ENCODE data around the gene SCMH1. TPM values are rescaled to one million over a fixed set of nuclear protein-coding genes. Genes with fewer than 3 reads are reported as not detected.
"Not testable (repeated sequence)": the region's sequence is repeated elsewhere in the genome, so short reads cannot be mapped to it uniquely, and the experiment has no call there.

The SCMH1 gene
- total RNA-seq, 1 experiment from 2014 or later = 51.0 TPM

- Histone ChIP-seq H3K27me3 (0 out of 2 replicates have a peak, but pooled peaks cover 3% of the 10 kb centered on the region), H3K9me3 (replicated peaks) (no peaks in the 10 kb centered on the region), H3K4me3 (no peak overlapping the region), H3K4me1 (no peaks in the 10 kb centered on the region), H3K27ac (no peak overlapping the region), H3K36me3 (no peaks in the 10 kb centered on the region)
- DNase-seq = no peak
Observed at GRCh38 chr1:41272601-41273000, 30.5 kb upstream of the SCMH1 start.

DNA sequence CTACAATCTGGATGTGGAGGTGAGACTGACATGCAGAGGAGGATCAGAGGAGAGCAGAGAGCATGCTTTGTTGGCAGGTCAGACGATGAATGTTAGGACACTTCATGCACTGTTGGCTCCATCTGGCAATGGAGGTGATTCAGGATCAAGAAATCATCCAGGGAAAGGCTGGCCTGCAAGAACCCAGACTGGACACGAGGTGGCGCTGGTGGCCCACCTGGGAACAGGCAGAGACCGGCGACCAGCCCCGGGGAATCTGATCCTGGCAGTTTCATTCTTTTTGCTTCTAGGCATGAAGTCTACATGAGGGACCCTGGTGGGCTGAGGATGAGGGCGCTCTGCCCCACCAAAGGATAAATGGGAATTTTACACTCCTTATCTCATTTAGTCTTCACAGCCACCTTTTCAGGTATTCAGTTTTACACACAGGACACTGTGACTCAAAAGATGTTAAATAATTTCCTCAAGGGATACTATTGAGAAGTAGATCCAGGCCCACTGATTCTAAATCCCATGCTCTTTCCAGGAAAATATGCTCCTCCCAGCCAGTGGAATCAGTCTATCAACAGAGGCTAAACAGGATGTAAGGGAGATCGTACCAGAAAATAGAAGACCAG lies 26.2 kb upstream of the SCMH1 start:
- H3K27ac ChIP-seq = no peak overlapping the region
- DNase-seq = peak; percentile 79 to 90
- no peaks in the 10 kb centered on the region for H3K27me3 ChIP-seq

DNA sequence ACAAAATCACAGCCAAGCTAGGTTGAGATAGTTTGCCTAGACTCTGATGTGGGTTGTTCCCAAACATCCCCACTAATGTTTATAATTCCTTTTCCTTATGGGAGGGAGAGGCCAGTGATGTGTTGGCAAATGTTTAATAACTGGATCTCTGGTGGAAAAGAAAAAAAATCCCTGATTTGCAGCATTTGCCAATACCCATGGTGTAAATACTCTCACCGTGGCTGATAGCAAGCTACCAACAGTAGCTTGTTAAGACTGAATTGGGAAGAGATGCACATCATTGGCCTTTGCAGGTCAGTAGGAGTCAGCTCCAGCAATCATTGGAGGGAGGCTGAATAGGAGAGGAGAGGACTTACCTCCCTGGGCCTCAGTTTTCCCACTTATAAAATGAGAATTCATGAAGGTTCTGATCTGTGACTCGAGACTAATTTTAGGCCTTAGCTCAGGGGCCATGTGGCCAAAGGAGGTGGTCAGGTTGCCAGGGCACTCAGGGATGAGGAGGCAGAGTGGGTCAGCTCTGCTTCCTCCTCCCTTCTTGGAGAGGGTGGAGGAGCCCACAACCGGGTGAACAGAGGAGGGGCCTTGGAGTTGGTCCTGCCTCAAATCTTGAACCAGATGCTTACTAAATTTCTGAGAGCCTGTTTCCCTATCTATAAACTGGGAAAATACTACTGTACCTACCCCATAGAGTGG lies 20.0 kb upstream of the SCMH1 start:
- no peaks in the 10 kb centered on the region for H3K9me3 ChIP-seq (replicated peaks)
- no peaks in the 10 kb centered on the region for H3K36me3 ChIP-seq
- H3K27me3 ChIP-seq = no peaks in the 10 kb centered on the region
- H3K4me1 ChIP-seq = peaks cover 6% of the 10 kb centered on the region; the same call in 1 of the 2 replicates
- no peak for DNase-seq
- no peak overlapping the region for H3K4me3 ChIP-seq
- no peak overlapping the region for H3K27ac ChIP-seq

More for the DNA sequence above, 26.2 kb upstream of the SCMH1 start:
- H3K36me3 ChIP-seq = no peaks in the 10 kb centered on the region
- no peaks in the 10 kb centered on the region for H3K9me3 ChIP-seq (replicated peaks)
- H3K4me3 ChIP-seq = no peak overlapping the region
- peaks cover 6% of the 10 kb centered on the region; the same call in 1 of the 2 replicates for H3K4me1 ChIP-seq

- no peak overlapping the region for H3K4me3 ChIP-seq
- H3K9me3 ChIP-seq (replicated peaks) = no peaks in the 10 kb centered on the region
- H3K27me3 ChIP-seq = no peaks in the 10 kb centered on the region
- no peak for DNase-seq
- no peak overlapping the region for H3K27ac ChIP-seq
- H3K36me3 ChIP-seq = no peaks in the 10 kb centered on the region
- H3K4me1 ChIP-seq = peaks cover 5% of the 10 kb centered on the region; the same call in 1 of the 2 replicates
Observed at GRCh38 chr1:41260768-41261167, 18.7 kb upstream of the SCMH1 start.

DNA sequence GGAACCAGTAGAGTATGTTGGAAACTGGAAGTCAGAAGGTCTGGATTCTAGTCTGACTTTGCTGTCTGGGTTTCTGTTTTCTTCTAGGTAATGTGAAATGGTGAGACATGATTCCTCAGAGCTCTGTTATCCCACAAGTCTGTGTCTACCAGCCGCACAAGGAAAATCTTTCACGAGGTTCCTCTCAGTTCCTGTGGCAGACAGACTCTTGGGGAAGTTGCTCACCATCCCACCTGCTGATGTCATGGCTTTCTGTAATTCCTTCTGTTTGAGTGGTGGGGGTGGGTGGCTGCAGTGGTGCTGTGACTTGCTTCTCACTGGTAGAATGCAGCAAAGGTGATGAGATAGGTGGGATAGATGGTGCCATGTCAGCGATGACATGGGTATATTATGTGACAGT lies 17.1 kb upstream of the SCMH1 start:
- no peaks in the 10 kb centered on the region for H3K27me3 ChIP-seq
- no peaks in the 10 kb centered on the region for H3K4me1 ChIP-seq
- no peak overlapping the region for H3K4me3 ChIP-seq
- no peak overlapping the region for H3K27ac ChIP-seq
- H3K36me3 ChIP-seq = no peaks in the 10 kb centered on the region
- no peak for DNase-seq
- H3K9me3 ChIP-seq (replicated peaks) = peaks cover 2% of the 10 kb centered on the region

DNA sequence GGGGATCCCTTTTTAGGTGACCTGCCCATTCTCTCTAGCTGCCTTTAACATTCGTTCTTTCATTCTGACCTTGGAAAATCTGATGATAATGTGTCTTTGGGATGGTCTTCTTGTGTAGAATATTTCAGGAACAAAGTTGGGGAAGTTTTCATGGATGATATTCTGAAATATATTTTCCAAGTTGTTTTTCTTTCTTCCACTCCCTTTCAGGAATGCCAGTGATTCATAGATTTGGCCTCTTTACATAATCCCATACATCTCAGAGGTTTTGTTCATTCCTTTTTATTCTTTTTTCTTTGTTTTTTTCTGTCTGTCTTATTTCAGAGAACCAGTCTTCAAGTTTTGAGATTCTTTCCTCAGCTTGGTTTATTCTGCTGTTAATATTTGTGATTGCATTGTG lies 13.9 kb upstream of the SCMH1 start:
- Histone ChIP-seq H3K4me3 (no peak overlapping the region), H3K36me3 (no peaks in the 10 kb centered on the region), H3K9me3 (replicated peaks) (peaks cover 18% of the 10 kb centered on the region), H3K27me3 (no peaks in the 10 kb centered on the region), H3K27ac (no peak overlapping the region), H3K4me1 (no peaks in the 10 kb centered on the region; the same call in 1 of the 2 replicates)
- DNase-seq = no peak

GRCh38 chr1:41251120-41251519 lies 9.0 kb upstream of the SCMH1 start:
- not testable (repeated sequence) for DNase-seq, H3K27me3 ChIP-seq, H3K4me1 ChIP-seq, H3K4me3 ChIP-seq, H3K27ac ChIP-seq, H3K36me3 ChIP-seq
- peaks cover 18% of the 10 kb centered on the region for H3K9me3 ChIP-seq (replicated peaks)

GRCh38 chr1:41249319-41249718 lies 7.2 kb upstream of the SCMH1 start:
- H3K4me1 ChIP-seq = peaks cover 11% of the 10 kb centered on the region
- H3K9me3 ChIP-seq (replicated peaks) = peaks cover 17% of the 10 kb centered on the region
- no peaks in the 10 kb centered on the region for H3K27me3 ChIP-seq
- H3K4me3 ChIP-seq = no peak overlapping the region
- H3K36me3 ChIP-seq = no peaks in the 10 kb centered on the region
- no peak overlapping the region for H3K27ac ChIP-seq
- no peak for DNase-seq

- Histone ChIP-seq H3K27ac (no peak overlapping the region), H3K27me3 (no peaks in the 10 kb centered on the region), H3K4me3 (no peak overlapping the region), H3K9me3 (replicated peaks) (peaks cover 5% of the 10 kb centered on the region), H3K36me3 (no peaks in the 10 kb centered on the region), H3K4me1 (peaks cover 20% of the 10 kb centered on the region)
- DNase-seq = no peak
Observed at GRCh38 chr1:41246568-41246967, 4.5 kb upstream of the SCMH1 start.

DNA sequence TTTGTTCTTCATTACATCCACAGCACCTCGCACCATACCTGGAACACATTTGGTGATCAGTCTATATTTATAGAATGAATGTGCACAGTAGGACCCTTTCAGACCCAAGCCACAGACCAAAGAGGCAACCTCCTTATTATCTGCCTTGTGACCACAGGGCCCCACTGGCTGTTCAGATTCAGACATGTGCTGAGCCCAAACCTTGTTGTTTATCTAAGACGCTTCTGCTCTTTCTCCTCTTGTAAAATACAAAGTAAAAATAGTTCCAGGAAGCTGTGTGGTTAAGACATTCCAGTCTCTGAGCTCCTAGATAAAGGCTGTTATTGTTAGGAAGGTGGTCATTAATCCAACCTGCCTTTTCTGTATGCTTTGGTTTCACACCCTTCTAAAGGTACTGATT lies 3.6 kb upstream of the SCMH1 start:
- Histone ChIP-seq H3K4me3 (no peak overlapping the region), H3K27me3 (no peaks in the 10 kb centered on the region), H3K9me3 (replicated peaks) (no peaks in the 10 kb centered on the region), H3K36me3 (no peaks in the 10 kb centered on the region), H3K4me1 (peaks cover 24% of the 10 kb centered on the region), H3K27ac (no peak overlapping the region)
- peak in 1 of 2 experiments; percentile 32 for DNase-seq

GRCh38 chr1:41243079-41243385 lies 926 bp upstream of the SCMH1 start:
- DNase-seq = peak in 1 of 2 experiments; percentile 40
- Histone ChIP-seq H3K27ac (peak overlapping the region; percentile 90), H3K27me3 (no peaks in the 10 kb centered on the region), H3K9me3 (replicated peaks) (no peaks in the 10 kb centered on the region), H3K4me3 (peak overlapping the region; percentile 99), H3K4me1 (peaks cover 31% of the 10 kb centered on the region), H3K36me3 (no peaks in the 10 kb centered on the region)

DNA sequence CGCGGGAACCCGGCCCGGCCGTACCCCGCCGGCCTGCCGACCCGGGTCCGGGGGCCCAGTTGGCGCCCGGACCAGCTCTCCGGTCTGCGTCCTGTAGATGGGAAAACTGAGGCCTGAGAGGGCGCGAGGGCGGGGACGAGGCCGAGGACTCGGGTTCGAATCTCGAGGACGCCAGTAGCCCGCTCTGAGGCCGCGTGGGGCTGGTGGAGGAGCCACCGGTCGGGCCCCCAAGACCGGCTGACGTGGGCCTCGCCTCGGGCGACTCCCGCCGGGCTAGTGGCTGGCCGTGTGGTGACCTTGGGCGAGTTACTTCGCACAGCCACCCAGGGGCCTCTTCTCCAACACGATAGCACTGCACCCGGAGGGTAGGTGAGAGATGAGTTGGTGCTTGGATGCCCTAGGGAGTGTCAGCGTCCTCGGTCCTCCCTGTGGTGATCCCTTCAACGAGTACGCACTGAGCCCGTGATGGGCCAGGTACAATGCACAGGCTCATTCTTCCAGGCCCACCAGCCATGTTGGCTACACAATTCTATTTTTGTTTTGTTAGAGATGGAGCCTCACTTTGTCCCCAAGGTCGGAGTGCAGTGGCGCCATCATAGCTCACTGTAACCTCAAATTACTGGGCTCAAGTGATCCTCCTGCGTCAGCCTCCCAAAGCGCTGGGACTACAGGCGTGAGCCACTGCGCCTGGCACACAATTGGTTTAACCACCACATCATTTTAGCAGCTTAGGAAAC lies 404 bp upstream of the SCMH1 start:
- peak overlapping the region; percentile 99 for H3K4me3 ChIP-seq
- H3K27ac ChIP-seq = peak overlapping the region; percentile 90
- no peaks in the 10 kb centered on the region for H3K36me3 ChIP-seq
- no peaks in the 10 kb centered on the region for H3K27me3 ChIP-seq
- H3K4me1 ChIP-seq = peaks cover 31% of the 10 kb centered on the region
- no peaks in the 10 kb centered on the region for H3K9me3 ChIP-seq (replicated peaks)
- DNase-seq = peak; percentile 59 to 66

- Histone ChIP-seq H3K4me1 (peaks cover 43% of the 10 kb centered on the region), H3K27me3 (no peaks in the 10 kb centered on the region), H3K9me3 (replicated peaks) (no peaks in the 10 kb centered on the region), H3K27ac (peak overlapping the region; percentile 73), H3K4me3 (peak overlapping the region; percentile 99), H3K36me3 (no peaks in the 10 kb centered on the region)
- DNase-seq = peak; percentile 68 to 73
Observed at GRCh38 chr1:41241354-41241748, 755 bp downstream of the SCMH1 start.

GRCh38 chr1:41240781-41241353 lies 1.2 kb downstream of the SCMH1 start:
- DNase-seq = no peak
- peaks cover 45% of the 10 kb centered on the region for H3K4me1 ChIP-seq
- peak overlapping the region; percentile 73 for H3K27ac ChIP-seq
- peak overlapping the region; percentile 99 for H3K4me3 ChIP-seq
- H3K36me3 ChIP-seq = peaks cover 3% of the 10 kb centered on the region
- no peaks in the 10 kb centered on the region for H3K9me3 ChIP-seq (replicated peaks)
- H3K27me3 ChIP-seq = no peaks in the 10 kb centered on the region

All from SJCRH30 (cell line).